HG02678 (cell line): Measurements from ENCODE around the gene PKD2L2.
"Not testable (repeated sequence)": the region's sequence is repeated elsewhere in the genome, so short reads cannot be mapped to it uniquely, and the experiment has no call there.

Experiments
- ATAC-seq: cut with Tn5 transposase; IDR thresholded peaks from one replicate; pipeline ENCODE4 v1.9.1; 2021; ENCODE audit warnings: mild to moderate bottlenecking, moderate library complexity; ENCODE audit not compliant: unreplicated experiment

Gene PKD2L2

DNA sequence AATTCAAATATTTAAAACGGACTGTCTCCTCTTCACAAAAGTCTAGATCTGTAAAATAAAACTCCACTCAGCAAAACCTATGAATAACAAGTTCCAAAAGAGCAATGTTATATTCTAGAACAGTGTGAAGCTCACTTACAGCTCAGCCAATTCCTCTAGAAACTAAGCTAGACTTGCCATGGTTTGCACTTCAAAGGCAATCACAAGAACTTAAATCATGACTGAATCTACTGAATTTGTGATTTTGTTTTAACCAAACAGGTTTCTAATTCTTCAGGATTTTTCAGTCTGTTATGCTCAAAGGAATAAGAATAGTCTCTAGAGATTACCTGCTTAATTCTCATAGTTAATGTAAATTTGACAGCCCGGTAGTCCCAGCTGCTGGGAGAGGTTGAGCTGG is 1.4 kb upstream of the PKD2L2 start:
- no peak for ATAC-seq

DNA sequence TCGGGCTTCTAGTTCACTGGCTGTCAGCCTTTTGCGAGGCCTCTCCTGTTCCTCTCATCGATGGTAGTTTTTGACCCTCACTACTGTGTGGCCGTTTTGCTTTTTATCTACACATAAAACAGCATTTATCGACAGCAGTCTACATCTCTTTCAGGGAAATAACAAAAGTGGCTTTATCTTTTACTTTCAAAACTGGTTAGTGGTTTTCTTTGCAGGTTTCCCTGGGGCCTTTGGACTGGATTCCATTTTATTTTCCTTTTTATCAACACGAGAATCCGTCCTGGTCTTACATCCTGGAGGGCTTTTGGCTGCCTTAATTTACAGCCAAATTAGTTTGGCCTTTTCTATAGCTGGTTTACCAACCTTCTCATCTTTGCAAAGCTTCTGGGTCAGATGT is 793 bp upstream of the PKD2L2 start:
- no peak for ATAC-seq

DNA sequence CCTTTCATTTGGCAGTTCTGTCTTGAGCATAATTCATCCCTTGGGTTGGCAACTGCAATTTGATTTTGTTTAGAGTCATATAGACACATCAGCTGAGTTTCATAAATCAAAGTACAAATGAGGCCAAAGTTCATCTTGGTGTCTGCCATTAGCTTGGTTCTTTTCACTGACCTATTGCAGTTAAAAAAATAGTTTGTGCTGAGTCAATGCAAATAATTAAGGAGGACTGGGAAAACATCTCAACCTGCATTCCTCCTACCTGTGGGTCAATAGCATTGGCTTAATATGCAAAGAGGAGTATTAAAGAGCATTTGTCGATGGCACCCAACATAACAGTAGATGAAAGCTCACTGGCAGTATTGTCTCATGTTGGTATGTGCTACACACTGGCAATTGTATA is 1.6 kb downstream of the PKD2L2 start:
- no peak for ATAC-seq

- ATAC-seq: no peak
Observed at GRCh38 chr5:137891849-137892248, 2.6 kb downstream of the PKD2L2 start.

DNA sequence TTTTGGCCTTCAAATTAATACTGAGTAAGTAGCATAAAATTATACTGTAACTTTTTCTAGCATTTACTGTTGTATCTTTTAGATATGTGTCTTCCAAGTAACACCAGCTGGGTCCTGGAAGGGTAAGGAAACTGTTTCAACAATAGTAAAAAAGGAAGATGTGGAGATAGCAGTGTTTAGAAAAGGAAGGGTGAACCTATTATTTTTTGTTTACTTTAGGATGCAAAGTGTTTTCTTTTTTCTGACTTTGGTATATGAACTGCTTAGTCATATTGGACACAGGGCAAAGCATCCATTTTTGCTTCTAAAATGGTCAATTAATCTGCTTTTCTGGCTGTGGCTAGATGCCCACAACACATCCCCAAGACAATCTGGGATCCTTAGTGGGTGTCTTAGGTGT is 5.3 kb downstream of the PKD2L2 start:
- ATAC-seq: no peak

- no peak for ATAC-seq
Observed at GRCh38 chr5:137896560-137896959, 7.3 kb downstream of the PKD2L2 start.

- ATAC-seq: no peak
Observed at GRCh38 chr5:137899493-137899892, 10.2 kb downstream of the PKD2L2 start.

DNA sequence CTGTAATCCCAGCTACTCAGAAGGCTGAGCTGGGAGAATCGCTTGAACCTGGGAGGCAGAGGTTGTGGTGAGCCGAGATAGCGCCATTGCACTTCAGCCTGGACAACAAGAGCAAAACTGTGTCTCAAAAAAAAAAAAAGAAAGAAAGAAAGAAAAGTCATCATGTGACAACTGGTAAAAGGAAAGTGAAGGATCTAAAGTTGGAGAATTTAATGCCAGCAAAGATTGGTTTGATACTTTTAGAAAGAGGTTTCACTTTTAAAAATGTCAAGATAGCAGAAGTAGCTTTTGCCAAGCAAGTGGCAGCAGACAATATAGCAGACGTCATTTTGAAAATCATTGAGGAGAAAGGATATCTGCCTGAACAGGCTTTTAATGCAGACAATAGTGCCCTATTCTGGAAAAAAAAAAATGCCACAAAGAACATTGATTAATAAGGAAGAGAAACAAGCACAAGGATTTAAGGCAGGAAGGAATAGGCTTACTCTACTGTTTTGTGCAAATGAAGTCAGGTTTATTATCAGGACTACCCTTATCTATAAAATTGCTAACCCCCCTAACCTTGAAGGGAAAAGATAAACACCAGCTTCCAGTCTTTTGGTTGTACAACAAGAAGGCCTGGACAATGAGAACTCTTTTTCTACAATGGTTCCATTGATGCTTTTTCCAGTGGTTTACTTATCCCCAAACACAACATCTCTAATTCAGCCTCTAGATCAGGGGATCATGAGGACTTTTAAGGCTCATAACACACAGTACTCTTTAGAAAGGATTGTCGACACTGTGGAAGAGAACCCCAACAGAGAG is 12.0 kb downstream of the PKD2L2 start:
- no peak for ATAC-seq

DNA sequence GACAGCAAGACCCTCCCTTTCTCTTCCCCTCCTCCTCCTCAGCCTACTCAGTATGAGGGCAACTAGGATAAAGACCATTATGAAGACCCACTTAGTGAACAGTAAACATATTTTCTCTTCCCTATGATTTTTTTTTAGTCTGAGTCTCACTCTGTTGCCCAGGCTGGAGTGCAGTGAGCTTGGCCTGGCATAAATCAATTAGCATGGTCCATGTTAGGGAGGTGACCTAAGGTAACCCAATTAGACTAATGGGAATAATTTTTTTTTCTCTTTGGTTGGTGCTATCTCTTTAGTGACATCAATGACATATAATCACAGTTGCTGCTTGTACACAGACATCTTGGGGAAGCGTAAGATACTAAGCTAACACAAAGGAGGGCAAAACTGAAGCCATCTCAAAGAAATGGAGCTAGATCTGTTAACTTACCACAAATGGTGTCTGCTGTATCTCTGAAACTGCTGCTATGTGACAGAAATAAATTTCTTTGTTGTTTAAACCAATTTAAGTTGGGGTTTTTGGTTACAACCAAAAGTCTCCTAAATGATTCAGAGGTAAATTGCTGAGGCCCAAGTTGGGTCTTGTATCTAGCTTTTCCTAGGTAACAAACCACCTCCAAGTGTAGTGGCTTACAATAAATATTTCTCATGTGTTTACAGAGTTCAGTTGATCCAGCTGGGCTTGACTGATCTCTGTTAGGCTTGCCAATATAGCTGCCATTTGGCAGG is 13.3 kb downstream of the PKD2L2 start:
- ATAC-seq: no peak

DNA sequence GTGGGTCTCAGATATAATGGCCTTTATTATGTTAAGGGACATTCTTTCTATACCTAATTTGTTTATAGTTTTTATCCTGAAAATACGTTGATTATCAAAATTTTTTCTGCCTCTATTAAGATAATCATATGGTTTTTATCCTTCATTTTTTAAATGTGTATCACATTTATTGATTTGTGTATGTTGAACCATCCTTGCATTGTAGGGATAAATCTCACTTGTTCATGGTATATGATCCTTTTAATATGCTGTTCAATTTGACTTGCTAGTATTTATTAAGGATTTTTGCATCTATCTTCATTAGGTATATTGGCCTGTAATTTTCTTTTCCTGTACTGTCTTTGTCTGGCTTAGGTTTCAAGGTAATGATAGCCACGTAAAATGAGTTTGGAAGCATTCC is 25.5 kb downstream of the PKD2L2 start:
- no peak for ATAC-seq

DNA sequence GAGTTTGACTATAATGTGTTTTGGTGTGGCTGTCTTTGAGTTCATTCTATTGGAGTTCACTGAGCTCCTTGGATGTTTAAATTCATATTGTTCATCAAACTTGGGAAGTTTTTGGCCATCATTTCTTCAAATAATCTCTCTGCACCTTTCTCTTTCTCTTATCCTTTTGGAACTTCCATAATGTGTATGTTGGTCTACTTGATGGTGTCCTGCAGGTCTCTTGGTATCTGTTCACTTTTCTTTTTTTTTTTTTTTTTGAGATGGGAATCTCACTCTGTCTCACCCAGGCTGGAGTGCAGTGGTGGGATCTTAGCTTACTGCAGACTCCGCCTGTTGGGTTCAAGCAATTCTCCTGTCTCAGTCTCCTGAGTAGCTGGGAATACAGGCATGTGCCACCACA is 27.7 kb downstream of the PKD2L2 start:
- ATAC-seq: no peak

GRCh38 chr5:137921931-137922330 is 32.7 kb downstream of the PKD2L2 start:
- no peak for ATAC-seq

DNA sequence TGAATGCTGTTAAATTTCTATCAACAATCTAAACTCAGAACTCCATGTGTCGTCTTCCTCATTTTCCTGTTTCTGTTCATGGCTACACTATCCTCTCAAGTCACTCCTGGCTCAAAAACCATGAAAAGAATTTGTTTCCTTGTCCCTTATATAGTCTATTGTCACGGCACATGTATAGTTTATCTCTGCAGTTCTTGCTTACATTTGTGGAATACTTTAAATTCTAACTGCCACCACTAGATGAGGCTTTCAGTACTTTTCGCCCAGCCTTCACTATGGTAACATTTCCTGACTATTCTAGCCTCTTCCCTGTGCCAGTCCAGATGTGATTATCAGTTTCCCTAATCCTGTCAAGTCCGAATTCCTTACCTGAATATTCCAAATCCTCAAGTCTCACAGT is 34.6 kb downstream of the PKD2L2 start:
- ATAC-seq: no peak

DNA sequence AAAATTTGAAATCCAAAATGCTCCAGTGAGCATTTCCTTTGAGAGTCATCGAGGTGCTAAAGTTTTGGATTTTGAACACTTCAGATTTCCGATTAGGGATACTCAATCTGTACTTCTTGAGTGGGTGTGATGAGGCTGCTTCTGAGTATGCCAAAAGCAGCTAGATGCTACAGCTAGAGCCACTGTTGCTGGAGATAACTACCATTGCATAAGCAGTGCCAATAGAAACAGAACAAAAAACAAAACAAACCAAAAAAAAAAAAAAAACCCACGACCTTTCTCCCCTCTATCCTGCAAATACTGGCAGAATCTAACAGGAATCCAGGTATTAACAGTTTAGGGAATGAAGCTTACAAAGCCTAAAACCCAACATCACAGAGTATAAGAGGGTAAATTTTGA is 43.5 kb downstream of the PKD2L2 start:
- no peak for ATAC-seq

DNA sequence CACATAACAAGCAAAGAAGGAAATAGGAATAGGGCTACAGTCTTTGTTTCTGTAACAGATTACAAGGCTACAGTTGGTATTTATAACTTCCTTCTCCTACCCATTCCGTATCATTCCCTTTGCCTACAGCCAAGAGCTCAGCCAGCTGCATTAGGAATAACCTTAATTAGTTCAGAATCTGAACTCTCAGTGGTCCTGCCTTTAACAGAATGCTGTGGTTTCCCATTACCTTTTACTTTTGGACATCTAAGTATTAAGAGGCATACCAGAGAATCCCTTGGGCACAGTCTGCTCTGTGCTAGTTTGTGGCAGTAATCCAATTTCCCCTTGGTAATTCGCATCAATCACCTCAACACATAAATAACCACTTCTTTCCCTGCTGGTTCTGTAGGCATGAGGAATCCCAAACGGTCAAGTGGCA is 44.2 kb downstream of the PKD2L2 start:
- no peak for ATAC-seq

DNA sequence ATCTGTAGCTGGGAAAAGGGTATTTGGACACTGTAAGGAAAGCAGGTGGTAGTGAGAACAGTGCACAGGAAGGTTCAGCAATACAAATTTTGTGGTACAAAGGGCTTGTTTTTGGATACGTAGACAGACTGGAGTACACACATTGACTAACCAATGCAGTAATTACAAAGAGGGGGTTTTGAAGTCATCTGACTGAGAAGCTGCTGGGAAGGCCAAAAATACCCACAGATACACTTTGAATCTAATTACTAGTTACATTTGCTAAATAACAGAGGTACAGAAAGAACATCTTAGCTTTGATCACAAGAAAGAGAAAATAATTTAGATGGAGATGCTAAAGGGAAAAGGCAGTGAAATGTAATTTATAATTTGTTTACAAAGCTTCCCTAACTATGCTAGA is 45.9 kb downstream of the PKD2L2 start:
- ATAC-seq: no peak

GRCh38 chr5:137935694-137936093 is 46.4 kb downstream of the PKD2L2 start:
- no peak for ATAC-seq

DNA sequence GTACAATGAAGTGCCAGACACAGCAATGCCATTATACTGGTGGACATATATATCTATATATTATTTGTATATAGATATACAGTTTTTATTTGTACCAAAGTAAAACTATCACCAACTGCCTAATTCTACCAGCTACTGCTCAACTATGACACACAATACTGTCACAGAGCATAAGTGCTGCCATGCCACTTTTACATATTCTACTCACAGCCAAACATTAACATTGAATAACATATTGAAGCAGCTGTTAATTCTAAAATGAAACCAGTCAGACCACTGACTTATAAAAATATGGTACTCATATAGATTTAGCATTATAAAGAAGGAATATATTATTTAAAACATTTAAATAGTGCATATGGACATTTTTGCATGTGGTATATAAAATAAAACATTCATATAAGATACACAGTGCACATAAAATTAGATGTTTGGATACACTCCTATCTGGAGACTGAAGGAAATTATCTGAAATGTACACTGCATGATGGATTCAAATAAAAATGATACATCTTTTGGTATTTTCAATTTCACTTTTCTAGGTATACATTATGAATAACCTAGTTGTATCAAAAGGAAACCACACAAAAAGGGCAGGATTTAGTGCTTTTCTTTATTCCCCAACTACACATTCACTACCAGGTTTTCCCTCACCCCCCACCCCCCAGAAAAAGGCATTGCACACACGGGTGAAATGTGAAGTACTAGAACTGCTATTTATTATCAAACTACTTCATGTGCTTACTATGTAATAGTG is 48.9 kb downstream of the PKD2L2 start:
- no peak for ATAC-seq

GRCh38 chr5:137938751-137939143 is 49.5 kb downstream of the PKD2L2 start:
- ATAC-seq: no peak

DNA sequence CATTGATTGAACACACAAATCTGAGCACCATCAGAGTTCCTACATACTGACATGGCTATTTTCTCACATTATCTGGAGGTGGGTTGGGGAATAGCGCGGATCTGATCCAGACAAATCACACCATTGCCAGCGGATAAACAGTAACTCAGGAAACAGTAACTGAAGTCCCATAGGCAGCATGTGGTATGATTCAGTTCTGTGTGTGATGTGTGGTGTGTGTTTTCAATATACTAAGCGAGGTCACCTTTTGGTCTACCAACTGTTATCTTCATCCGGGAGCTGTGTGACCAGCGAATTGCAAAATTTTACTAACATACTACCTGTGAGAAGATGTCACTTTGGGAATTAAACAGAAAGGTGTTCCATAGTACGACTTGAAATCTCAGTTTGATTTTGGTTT is 50.1 kb downstream of the PKD2L2 start:
- no peak for ATAC-seq

- ATAC-seq: not testable (repeated sequence)
Observed at GRCh38 chr5:137944280-137944679, 55.0 kb downstream of the PKD2L2 start.

DNA sequence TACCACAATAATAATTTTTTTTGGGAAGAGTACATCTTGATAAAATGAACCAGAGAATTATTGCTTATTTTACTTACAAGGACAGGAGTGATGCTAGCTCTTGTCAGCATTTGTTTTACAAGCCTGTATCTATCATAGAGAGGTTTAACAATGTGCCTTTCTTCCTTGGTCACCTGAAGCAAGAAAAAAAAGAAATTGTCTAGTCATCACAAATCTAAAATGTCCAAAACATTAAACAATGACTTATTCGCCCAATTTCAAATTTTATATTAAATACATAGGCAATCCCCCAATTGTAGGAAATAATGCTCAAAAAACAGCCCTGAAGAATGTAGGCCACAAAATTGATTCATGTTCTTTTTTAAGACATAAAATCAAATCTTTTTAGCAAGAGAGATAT is 56.6 kb downstream of the PKD2L2 start:
- no peak for ATAC-seq
